ENCODE results near the gene IMMT.

IMMT gene

GRCh38 chr2:86105969-86106945 is 89.0 kb downstream of the IMMT start, which contains the start of gene PTCD3:
TSS of gene PTCD3 (plus strand) at chr2:86106235. CDS start at chr2:86106248, 13 bp downstream.
- Histone ChIP-seq H3K27me3 (no peaks in the 10 kb centered on the region), H3K9ac (peak within 1 kb of the TSS; percentile 88 to 96 (median 91)), H3K27ac (peak within 1 kb of the TSS; percentile 88 to 97 (median 93)), H3K4me3 (peak within 1 kb of the TSS; percentile 79 to 93 (median 84)), H3K9me3 (replicated peaks in 1 of 11) (no peaks in the 10 kb centered on the region), H3K36me3 (peaks cover 52 to 70% (median 67%) of the 10 kb centered on the region in 11 experiments), H4K20me1 (peaks cover 0 to 87% (median 66%) of the 10 kb centered on the region in 11 experiments; a peak in 19 of 22 replicates), H3K4me1 (peaks cover 27 to 39% (median 34%) of the 10 kb centered on the region in 10 experiments), H3K4me2 (peak within 1 kb of the TSS; percentile 81 to 96 (median 89))
- peak in 1 of 11 experiments; percentile 18; a peak in 1 of 22 replicates for TF ChIP-seq Cebpa-rat (IDR thresholded peaks at IDR 0.05)

GRCh38 chr2:86105252-86105968 is 89.9 kb downstream of the IMMT start, which contains the start of gene POLR1A:
TSS of gene POLR1A (minus strand) at chr2:86105886. CDS start at chr2:86105776, 110 bp downstream.
- Histone ChIP-seq H4K20me1 (peaks cover 0 to 87% (median 66%) of the 10 kb centered on the region in 11 experiments; a peak in 19 of 22 replicates), H3K9ac (peak within 1 kb of the TSS; percentile 88 to 96 (median 91)), H3K4me1 (peaks cover 27 to 39% (median 34%) of the 10 kb centered on the region in 10 experiments), H3K27me3 (no peaks in the 10 kb centered on the region), H3K9me3 (replicated peaks in 1 of 11) (no peaks in the 10 kb centered on the region), H3K4me2 (peak within 1 kb of the TSS; percentile 81 to 96 (median 89)), H3K36me3 (peaks cover 51 to 70% (median 67%) of the 10 kb centered on the region in 11 experiments), H3K27ac (peak within 1 kb of the TSS; percentile 88 to 97 (median 93)), H3K4me3 (peak within 1 kb of the TSS; percentile 79 to 93 (median 84))
- no peak for TF ChIP-seq Cebpa-rat (IDR thresholded peaks at IDR 0.05)

GRCh38 chr2:86102157-86102556 is 93.1 kb downstream of the IMMT start:
- no peaks in the 10 kb centered on the region for H3K27me3 ChIP-seq
- H3K27ac ChIP-seq, result no peak overlapping the region
- no peak for TF ChIP-seq Cebpa-rat (IDR thresholded peaks at IDR 0.05)
- peaks cover 58 to 73% (median 69%) of the 10 kb centered on the region in 11 experiments for H3K36me3 ChIP-seq
- H3K4me1 ChIP-seq, result peaks cover 18 to 27% (median 24%) of the 10 kb centered on the region in 10 experiments
- H3K4me3 ChIP-seq, result no peak overlapping the region
- H3K9me3 ChIP-seq (replicated peaks in 1 of 11), result no peaks in the 10 kb centered on the region
- peaks cover 0 to 87% (median 70%) of the 10 kb centered on the region in 11 experiments; a peak in 17 of 22 replicates for H4K20me1 ChIP-seq
- H3K9ac ChIP-seq, result no peak overlapping the region
- H3K4me2 ChIP-seq, result no peak overlapping the region

GRCh38 chr2:86097913-86098312 is 97.3 kb downstream of the IMMT start:
- no peak for TF ChIP-seq Cebpa-rat (IDR thresholded peaks at IDR 0.05)
- peaks cover 0 to 100% (median 85%) of the 10 kb centered on the region in 11 experiments; a peak in 18 of 22 replicates for H4K20me1 ChIP-seq
- H3K27ac ChIP-seq, result no peak overlapping the region
- H3K27me3 ChIP-seq, result no peaks in the 10 kb centered on the region
- H3K9me3 ChIP-seq (replicated peaks in 1 of 11), result no peaks in the 10 kb centered on the region
- no peak overlapping the region for H3K4me3 ChIP-seq
- H3K4me2 ChIP-seq, result no peak overlapping the region
- peaks cover 0 to 4% (median 2%) of the 10 kb centered on the region in 10 experiments; a peak in 6 of 20 replicates for H3K4me1 ChIP-seq
- H3K9ac ChIP-seq, result no peak overlapping the region
- peaks cover 96 to 100% (median 100%) of the 10 kb centered on the region in 11 experiments for H3K36me3 ChIP-seq

- Histone ChIP-seq H3K36me3 (peaks cover 96 to 100% (median 100%) of the 10 kb centered on the region in 11 experiments), H4K20me1 (peaks cover 0 to 100% (median 84%) of the 10 kb centered on the region in 11 experiments; a peak in 18 of 22 replicates), H3K4me3 (no peak overlapping the region), H3K27me3 (no peaks in the 10 kb centered on the region), H3K9me3 (replicated peaks in 1 of 11) (no peaks in the 10 kb centered on the region), H3K27ac (no peak overlapping the region), H3K4me1 (no peaks in the 10 kb centered on the region; a peak in 1 of 20 replicates), H3K4me2 (no peak overlapping the region), H3K9ac (no peak overlapping the region)
- no peak for TF ChIP-seq Cebpa-rat (IDR thresholded peaks at IDR 0.05)
Observed at GRCh38 chr2:86097114-86097896, 98.0 kb downstream of the IMMT start.

- Histone ChIP-seq H3K9ac (no peak overlapping the region), H3K27ac (no peak overlapping the region), H3K36me3 (peaks cover 96 to 100% (median 100%) of the 10 kb centered on the region in 11 experiments), H3K4me3 (no peak overlapping the region), H4K20me1 (peaks cover 0 to 100% (median 75%) of the 10 kb centered on the region in 11 experiments; a peak in 19 of 22 replicates), H3K9me3 (replicated peaks in 1 of 11) (no peaks in the 10 kb centered on the region), H3K27me3 (no peaks in the 10 kb centered on the region), H3K4me1 (no peaks in the 10 kb centered on the region), H3K4me2 (no peak overlapping the region)
- TF ChIP-seq Cebpa-rat (IDR thresholded peaks at IDR 0.05), result no peak
Observed at GRCh38 chr2:86094229-86094628, 101.0 kb downstream of the IMMT start.
